HTERT RPE-1 (cell line): Measurements from ENCODE around the gene CHMP3.
"Not testable (repeated sequence)": the region's sequence is repeated elsewhere in the genome, so short reads cannot be mapped to it uniquely, and the experiment has no call there.

ENCODE experiments used
- in situ Hi-C: fragments of 300-500 bp; cut with MboI; formaldehyde crosslinking; loops from 4 replicates; pipeline ENCODE4 v1.14.3; 2020; ENCODE audit warnings: low sequenced_read_pairs

Gene CHMP3

DNA sequence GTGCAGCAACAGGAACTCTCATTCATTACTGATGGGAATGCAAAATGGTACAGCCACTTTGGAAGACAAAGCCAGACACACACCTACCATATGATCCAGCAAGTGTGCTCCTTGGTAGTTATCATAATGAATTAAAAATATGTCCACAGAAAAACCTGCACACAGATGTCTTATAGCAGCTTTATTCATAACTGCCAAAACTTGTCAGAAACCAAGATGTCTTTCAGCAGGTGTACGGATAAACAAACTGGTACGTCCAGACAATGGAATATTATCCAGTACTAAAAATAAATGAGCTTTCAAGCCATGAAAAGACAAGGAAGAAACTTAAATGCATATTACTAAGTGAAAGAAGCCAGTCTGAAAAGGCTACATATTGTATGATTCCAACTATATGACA lies 50.4 kb downstream of the CHMP3 start:
- in situ Hi-C loops = no loop called here

DNA sequence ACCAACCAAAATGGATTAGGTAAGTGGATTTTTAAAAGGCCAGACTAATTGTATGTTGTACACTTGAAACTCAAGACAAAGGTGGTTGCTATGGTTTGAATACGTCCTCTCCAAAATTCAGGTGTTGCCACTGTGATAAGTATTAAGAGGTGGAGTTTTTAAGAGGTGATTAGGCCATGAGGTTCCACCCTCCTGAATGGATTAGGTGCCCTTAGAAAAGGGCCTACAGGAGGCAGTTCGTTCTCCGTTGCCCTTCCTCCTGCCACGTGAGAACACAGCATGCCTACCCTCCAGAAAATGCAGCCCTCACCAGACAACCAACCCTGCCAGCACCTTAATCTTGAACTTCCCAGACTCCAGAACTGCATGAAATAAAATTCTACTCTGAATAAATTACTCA lies 51.2 kb downstream of the CHMP3 start:
- in situ Hi-C loops = no loop called here

GRCh38 chr2:86510436-86510933 lies 52.8 kb downstream of the CHMP3 start:
- in situ Hi-C loops = no loop called here

- in situ Hi-C loops = no loop called here
Measured at GRCh38 chr2:86507600-86507999, 55.6 kb downstream of the CHMP3 start.

DNA sequence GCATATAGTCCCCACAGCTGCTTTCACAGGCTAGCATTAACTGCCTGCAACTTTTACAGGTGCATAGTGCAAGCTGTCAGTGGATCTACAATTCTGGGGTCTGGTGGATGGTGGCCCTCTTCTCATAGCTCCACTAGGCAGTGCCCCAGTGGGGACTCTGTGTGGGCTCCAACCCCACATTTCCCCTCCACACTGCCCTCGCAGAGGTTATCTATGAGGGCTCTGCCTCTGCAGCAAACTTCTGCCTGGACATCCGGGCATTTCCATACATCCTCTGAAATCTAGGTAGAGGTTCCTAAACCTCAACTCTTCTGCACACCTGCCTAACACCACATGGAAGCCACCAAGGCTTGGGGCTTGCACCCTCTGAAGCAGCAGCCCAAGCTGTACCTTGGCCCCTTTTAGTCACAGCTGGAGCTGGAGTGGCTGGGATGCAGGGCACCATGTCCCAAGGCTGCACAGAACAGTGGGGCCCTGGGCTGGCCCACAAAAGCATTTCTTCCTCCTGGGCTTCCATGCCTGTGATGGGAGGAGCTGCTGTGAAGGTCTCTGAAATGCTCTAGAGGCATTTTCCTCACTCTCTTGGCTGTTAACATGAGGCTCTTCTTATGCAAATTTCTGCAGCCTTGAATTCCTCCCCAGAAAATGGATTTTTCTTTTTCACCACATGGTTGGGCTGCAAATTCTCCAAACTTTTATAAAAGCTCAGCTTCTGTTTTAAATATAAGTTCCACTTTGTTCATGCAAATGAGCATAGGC lies 62.7 kb downstream of the CHMP3 start:
- in situ Hi-C loops = no loop called here

DNA sequence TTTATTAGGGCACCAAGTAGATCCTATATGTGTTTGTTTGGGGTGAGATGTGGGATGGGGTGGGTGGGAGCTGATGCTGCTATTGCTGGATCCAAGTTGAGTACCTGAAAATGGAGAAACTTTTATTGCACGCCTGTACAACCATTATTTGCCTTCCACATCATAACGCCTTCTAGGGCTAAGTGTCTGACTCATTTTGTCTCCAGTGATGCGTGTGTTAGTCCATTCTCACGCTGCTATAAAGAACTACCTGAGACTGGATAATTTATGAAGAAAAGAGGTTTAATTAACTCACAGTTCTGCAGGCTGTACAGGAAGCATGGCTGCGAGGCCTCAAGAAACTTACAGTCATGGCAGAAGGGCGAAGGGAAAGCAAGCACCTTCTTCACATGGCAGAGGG lies 63.9 kb downstream of the CHMP3 start:
- in situ Hi-C loops = no loop called here

DNA sequence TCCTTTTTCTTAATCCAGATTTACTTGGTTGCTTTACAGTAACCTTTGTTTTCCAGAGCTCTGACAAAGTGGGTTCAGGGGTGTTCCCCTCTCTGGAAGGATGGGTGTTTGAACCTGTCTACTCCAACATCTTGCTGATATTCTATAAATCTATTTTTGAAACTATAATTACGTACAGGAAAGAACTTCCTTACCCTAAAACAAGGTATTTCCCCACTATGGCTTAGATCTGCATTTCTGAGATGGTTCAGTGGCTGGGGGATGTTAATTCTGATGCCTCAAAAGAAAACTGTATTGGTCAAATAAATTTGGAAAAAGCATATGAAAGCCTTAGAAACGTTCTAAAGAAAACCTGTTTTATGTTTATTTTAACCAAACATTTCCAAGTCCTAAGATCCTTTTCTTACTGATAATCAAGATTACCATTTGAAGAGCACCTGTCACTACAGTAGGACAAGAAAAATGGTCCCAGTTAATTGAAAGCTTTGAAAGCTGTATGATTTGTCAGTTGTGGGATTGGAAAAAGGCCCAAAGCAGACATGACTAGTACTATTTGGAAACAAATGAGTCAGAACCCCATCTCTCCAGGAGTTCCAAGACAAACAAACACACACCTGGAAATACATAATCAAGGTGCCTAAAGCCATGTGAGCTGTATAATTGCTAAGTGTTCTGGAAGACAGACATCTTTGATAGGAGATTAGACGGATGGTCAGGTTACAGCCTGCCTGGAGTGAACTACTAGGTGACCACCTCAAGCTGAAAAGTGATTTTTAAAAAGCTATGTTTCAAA lies 64.6 kb downstream of the CHMP3 start:
- in situ Hi-C loops = no loop called here

DNA sequence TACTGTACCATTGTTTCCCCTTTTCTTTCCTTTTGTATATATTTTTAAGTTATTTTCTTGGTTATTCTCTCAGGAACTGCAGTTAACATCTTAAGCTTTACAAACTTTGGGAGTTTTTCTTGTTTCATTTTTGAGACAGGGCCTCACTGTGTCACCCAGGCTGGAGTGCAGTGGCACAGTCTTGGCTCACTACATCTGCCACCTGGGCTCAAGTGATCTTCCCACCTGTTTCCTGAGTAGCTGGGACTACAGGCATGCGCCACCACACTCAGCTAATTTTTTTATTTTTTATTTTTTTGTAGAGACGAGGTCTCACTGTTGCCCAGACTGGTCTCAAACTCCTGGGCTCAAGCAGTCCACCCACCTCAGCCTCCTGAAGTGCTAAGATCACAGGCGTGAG lies 66.9 kb downstream of the CHMP3 start:
- in situ Hi-C loops = not testable (repeated sequence)

- in situ Hi-C loops = no loop called here
Measured at GRCh38 chr2:86492048-86492453, 71.2 kb downstream of the CHMP3 start.

DNA sequence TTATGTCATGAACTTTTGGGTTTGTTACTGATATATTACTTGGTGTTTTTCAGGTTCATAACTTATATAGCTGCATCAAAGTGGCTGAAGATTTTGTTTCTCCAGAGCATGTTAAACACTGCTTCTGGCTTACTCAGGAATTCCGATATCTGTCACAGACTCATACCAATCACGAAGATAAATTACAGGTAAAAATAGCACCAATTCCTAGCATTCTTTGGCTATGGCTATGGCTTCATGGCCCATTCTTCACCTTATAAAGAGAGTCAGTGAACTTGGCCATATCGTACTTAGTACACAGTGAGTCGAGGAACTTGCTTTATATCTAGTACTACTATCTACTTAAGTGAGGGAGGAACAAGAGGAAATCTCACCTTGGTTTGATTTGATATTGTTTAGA lies 72.2 kb downstream of the CHMP3 start:
- in situ Hi-C loops = no loop called here

DNA sequence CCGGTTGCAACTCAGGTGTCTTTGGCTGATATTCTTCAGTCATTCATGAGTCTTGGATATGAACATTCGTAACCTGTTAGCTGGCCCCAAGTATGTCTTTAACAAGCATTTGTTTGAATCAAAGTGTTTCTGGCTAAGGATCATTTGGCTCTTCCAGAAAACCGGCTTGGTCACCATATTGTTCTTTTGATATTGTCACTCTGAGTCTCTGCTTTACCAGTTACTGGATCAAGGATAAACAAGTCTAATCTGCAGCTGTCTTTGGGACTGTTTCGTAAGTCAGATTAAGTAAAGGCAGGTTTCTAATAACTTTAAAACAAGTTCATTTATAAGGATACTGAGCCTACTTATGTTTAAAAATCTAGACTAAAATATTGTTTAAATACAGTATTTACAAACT lies 73.0 kb downstream of the CHMP3 start:
- in situ Hi-C loops = no loop called here

DNA sequence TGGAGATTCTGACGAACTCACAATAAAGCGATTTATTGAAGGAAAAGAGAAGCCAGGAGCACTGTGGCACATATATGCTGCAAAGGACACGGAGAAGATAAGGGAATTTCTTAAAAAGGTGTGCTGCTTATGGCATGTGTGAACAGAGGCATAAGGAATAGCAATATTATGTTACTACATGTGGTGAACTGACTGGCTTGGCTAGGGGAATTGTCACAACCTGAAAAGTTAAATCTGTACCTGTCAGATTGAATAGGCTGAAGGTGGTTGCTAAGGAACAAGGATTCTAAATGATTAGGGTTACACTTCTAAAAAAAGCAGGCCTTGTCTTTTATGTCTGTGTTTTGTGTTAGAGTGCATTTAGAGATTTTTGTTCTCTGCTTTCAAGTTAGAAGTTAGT lies 73.7 kb downstream of the CHMP3 start:
- in situ Hi-C loops = no loop called here

GRCh38 chr2:86488561-86489250 lies 74.5 kb downstream of the CHMP3 start:
- in situ Hi-C loops = no loop called here

- in situ Hi-C loops = no loop called here
Measured at GRCh38 chr2:86487062-86487461, 76.2 kb downstream of the CHMP3 start.

- in situ Hi-C loops = no loop called here
Measured at GRCh38 chr2:86485802-86486201, 77.4 kb downstream of the CHMP3 start.

- in situ Hi-C loops = no loop called here
Measured at GRCh38 chr2:86485103-86485502, 78.1 kb downstream of the CHMP3 start.

GRCh38 chr2:86484385-86484784 lies 78.9 kb downstream of the CHMP3 start:
- in situ Hi-C loops = no loop called here

DNA sequence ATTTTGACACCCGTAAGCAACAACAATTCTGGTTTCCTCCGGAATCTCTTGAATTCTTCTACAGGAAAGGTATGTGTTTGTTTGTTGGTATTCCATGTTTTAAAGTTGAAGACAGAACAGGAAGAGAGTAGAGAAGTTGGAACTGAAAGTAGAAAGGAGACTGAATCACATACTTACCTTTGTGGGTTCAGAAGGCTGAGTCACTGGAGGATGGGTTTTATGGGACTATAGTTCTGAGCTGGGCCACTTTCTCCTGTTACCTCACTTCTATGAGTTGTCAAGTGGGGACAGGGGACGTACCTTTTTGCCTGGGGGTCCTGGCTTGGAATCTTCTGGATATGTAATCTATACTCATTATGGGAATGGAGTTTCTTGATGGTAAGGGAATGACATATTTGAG lies 81.2 kb downstream of the CHMP3 start:
- in situ Hi-C loops = no loop called here

GRCh38 chr2:86480105-86480504 lies 83.1 kb downstream of the CHMP3 start:
- in situ Hi-C loops = no loop called here

GRCh38 chr2:86477349-86477748 lies 85.9 kb downstream of the CHMP3 start:
- in situ Hi-C loops = no loop called here

GRCh38 chr2:86476918-86477317 lies 86.3 kb downstream of the CHMP3 start:
- in situ Hi-C loops = no loop called here

DNA sequence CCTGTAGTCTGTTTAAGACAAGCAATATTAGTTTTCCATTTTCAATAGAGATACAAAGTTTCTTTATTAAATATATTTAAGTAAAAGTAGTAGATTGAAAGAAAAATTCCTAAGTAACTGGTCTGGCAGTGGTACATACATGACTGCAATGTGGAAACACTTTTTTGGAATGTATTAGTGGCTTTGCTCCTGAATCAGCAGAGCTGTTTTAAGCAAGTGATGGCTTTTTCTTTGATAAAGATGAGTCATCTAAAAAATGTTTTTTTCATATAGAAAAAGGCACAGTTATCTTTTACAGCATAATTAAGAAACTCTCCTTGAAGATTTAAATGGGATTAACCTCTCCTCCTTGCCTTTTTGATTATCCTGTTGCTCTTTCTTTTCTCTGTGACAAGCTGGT lies 87.2 kb downstream of the CHMP3 start:
- in situ Hi-C loops = no loop called here
